CD4-positive, alpha-beta T cell treated with Interleukin-6 for 4 hours (primary cell): ENCODE results near the gene PML.

ENCODE experiments used
- DNase-seq: peaks from one replicate; pipeline ENCODE4 v3.0.0-alpha.2; 2020; ENCODE audit warnings: mixed read lengths

The PML gene

GRCh38 chr15:73986055-73986775 lies 8.3 kb upstream of the PML start:
- DNase-seq: no peak

GRCh38 chr15:73986776-73987056 lies 7.8 kb upstream of the PML start:
- no peak for DNase-seq

- DNase-seq: no peak
These were observed 7.3 kb upstream of the PML start for GRCh38 chr15:73987250-73987649.

- no peak for DNase-seq
These were observed 6.7 kb upstream of the PML start for GRCh38 chr15:73987681-73988444.

GRCh38 chr15:73988445-73988969 lies 6.0 kb upstream of the PML start:
- DNase-seq: no peak

GRCh38 chr15:73989001-73989798 lies 5.3 kb upstream of the PML start:
- no peak for DNase-seq

GRCh38 chr15:73990250-73991005 lies 4.1 kb upstream of the PML start:
- DNase-seq: no peak

- no peak for DNase-seq
These were observed 3.3 kb upstream of the PML start for GRCh38 chr15:73991260-73991659.

- peak; percentile 95 for DNase-seq
These were observed 2.6 kb upstream of the PML start, which contains the start of gene STOML1 for GRCh38 chr15:73991726-73992593. STOML1 (minus strand) TSS chr15:73992295; CDS start chr15:73992223, 72 bp downstream.

GRCh38 chr15:73992594-73992898 lies 2.0 kb upstream of the PML start:
- DNase-seq: no peak

GRCh38 chr15:73993211-73993994 lies 1.1 kb upstream of the PML start:
- no peak for DNase-seq

- peak; percentile 23 for DNase-seq
These were observed 551 bp downstream of the PML start for GRCh38 chr15:73994912-73995622.

GRCh38 chr15:73996267-73996666 lies 1.8 kb downstream of the PML start:
- DNase-seq: no peak

GRCh38 chr15:73996939-73997338 lies 2.4 kb downstream of the PML start:
- peak; percentile 16 for DNase-seq

GRCh38 chr15:73997986-73998385 lies 3.5 kb downstream of the PML start:
- no peak for DNase-seq

GRCh38 chr15:74006774-74007639 lies 12.5 kb downstream of the PML start:
- no peak for DNase-seq

- DNase-seq: peak; percentile 45
These were observed 13.4 kb downstream of the PML start for GRCh38 chr15:74007820-74008371.

GRCh38 chr15:74008901-74009300 lies 14.4 kb downstream of the PML start:
- no peak for DNase-seq
